GM23248 (cell line): Measurements from ENCODE around the gene DUSP1. TPM values are rescaled to one million over a fixed set of nuclear protein-coding genes. Genes with fewer than 3 reads are reported as not detected.

Experiments used
- DNase-seq: peaks from one replicate; pipeline ENCODE4 v3.0.0-alpha.2; 2015
- H2AFZ ChIP-seq: fragments of 200-600 bp; sonication (generic); 2 replicates; pipeline ENCODE4 v1.6.1; 2016; ENCODE audit warnings: antibody characterized with exemption
- H3F3A ChIP-seq: fragments of 200-600 bp; sonication (generic); 2 replicates; pipeline ENCODE4 v1.6.1; 2016; ENCODE audit warnings: mild to moderate bottlenecking, antibody characterized with exemption, mixed run types; ENCODE audit not compliant: insufficient read depth
- H3K27ac ChIP-seq: fragments of 200-600 bp; sonication (generic); 2 replicates; pipeline ENCODE4 v1.5.1; 2016; ENCODE audit warnings: mild to moderate bottlenecking
- H3K27me3 ChIP-seq: fragments of 200-600 bp; sonication (generic); replicated peaks from 2 replicates; pipeline ENCODE4 v1.6.1; 2016; ENCODE audit warnings: mild to moderate bottlenecking; ENCODE audit not compliant: insufficient read depth
- H3K36me3 ChIP-seq: fragments of 200-600 bp; sonication (generic); 2 replicates; pipeline ENCODE4 v1.6.1; 2016; ENCODE audit warnings: low read depth, mild to moderate bottlenecking
- H3K4me1 ChIP-seq: fragments of 200-600 bp; sonication (generic); 2 replicates; pipeline ENCODE4 v1.6.1; 2016; ENCODE audit warnings: mild to moderate bottlenecking; ENCODE audit not compliant: insufficient read depth
- H3K4me2 ChIP-seq: fragments of 200-600 bp; sonication (generic); one replicate; pipeline ENCODE4 v1.6.1; 2016; ENCODE audit warnings: mild to moderate bottlenecking; ENCODE audit not compliant: unreplicated experiment
- H3K4me3 ChIP-seq: fragments of 200-600 bp; sonication (generic); 2 replicates; pipeline ENCODE4 v1.5.1; 2016; ENCODE audit warnings: mild to moderate bottlenecking
- H3K79me2 ChIP-seq: fragments of 200-600 bp; sonication (generic); 2 replicates; pipeline ENCODE4 v1.6.1; 2016; ENCODE audit warnings: mild to moderate bottlenecking; ENCODE audit not compliant: insufficient read depth
- H3K9ac ChIP-seq: fragments of 200-600 bp; sonication (generic); 2 replicates; pipeline ENCODE4 v1.6.1; 2016; ENCODE audit warnings: mild to moderate bottlenecking
- H3K9me2 ChIP-seq: fragments of 200-600 bp; sonication (generic); 2 replicates; pipeline ENCODE4 v1.6.1; 2016; ENCODE audit warnings: mixed run types, mild to moderate bottlenecking, moderate library complexity; ENCODE audit not compliant: insufficient read depth
- H3K9me3 ChIP-seq: fragments of 200-600 bp; sonication (generic); one replicate; pipeline ENCODE4 v1.6.1; 2017; ENCODE audit warnings: low read depth
- H4K20me1 ChIP-seq: fragments of 200-600 bp; sonication (generic); 2 replicates; pipeline ENCODE4 v1.6.0; 2016; ENCODE audit not compliant: insufficient read depth
- EZH2 ChIP-seq: fragments of 200-600 bp; sonication (generic); IDR thresholded peaks from 2 replicates; pipeline ENCODE4 v1.6.1; 2018; ENCODE audit warnings: antibody characterized with exemption, mild to moderate bottlenecking; ENCODE audit not compliant: insufficient read depth, poor library complexity, severe bottlenecking
- EZH2phosphoT487 ChIP-seq: fragments of 200-600 bp; sonication (generic); IDR thresholded peaks from 2 replicates; pipeline ENCODE4 v1.6.1; 2018; ENCODE audit warnings: antibody characterized with exemption, moderate library complexity, mild to moderate bottlenecking, low read depth; ENCODE audit not compliant: insufficient read depth
- WGBS, 2 experiments: methylation state at CpG; one replicate each; pipeline ENCODE4 v1.1.6; 2015 to 2017; ENCODE audit warnings: low lambda C conversion rate in 2 of 2, low coverage in 1 of 2; ENCODE audit errors: missing lambda C conversion rate in 2 of 2; 5-methylcytosine and 5-hydroxymethylcytosine counted together
- in situ Hi-C: fragments of 300-500 bp; cut with MboI; formaldehyde crosslinking; loops from 2 replicates; pipeline ENCODE4 v1.15.0; 2020
- polyA plus RNA-seq: library from polyadenylated mRNA; unstranded; fragments of >200 nt; fragmentation: Nextera tagmentation; extraction: Ambion mirVana; gene quantifications from 2 replicates; pipeline ENCODE4 v1.2.1, GENCODE V29; 2016
- total RNA-seq: library from RNA; depleted of rRNA; stranded (reverse); fragments of >200 nt; shearing (Covaris generic); gene quantifications from 2 replicates; pipeline ENCODE4 v1.2.3, GENCODE V29; 2014

DUSP1 gene
- total and polyA plus RNA-seq, 2 experiments from 2014 or later, result 264 to 443 TPM

GRCh38 chr5:172795318-172795977 lies 24.5 kb upstream of the DUSP1 start:
- Histone ChIP-seq H3K9me3 (no peaks in the 10 kb centered on the region), H3K9ac (peak overlapping the region; percentile 69), H3K4me2 (peak overlapping the region; percentile 60), H3K36me3 (no peaks in the 10 kb centered on the region), H3K9me2 (no peaks in the 10 kb centered on the region), H2AFZ (no peak overlapping the region), H3F3A (peaks cover 58% of the 10 kb centered on the region), H4K20me1 (no peaks in the 10 kb centered on the region), H3K27ac (peak overlapping the region; percentile 82), H3K27me3 (no peaks in the 10 kb centered on the region), H3K79me2 (peaks cover 17% of the 10 kb centered on the region; the same call in 1 of the 2 replicates), H3K4me1 (peaks cover 60% of the 10 kb centered on the region), H3K4me3 (peak overlapping the region; percentile 30; the same call in 1 of the 2 replicates)
- TF ChIP-seq EZH2phosphoT487 (no peak), EZH2 (no peak)
- DNase-seq, result peak; percentile 97
- in situ Hi-C loops, result no loop called here
- WGBS, 2 experiments, result 2 to 5% methylated on average over 13 of the region's 13 CpGs

- in situ Hi-C loops, result no loop called here
- peak overlapping the region; percentile 29; the same call in 1 of the 2 replicates for H2AFZ ChIP-seq
- H3K4me2 ChIP-seq, result peak overlapping the region; percentile 40
These were observed 22.8 kb upstream of the DUSP1 start for GRCh38 chr5:172793577-172794488.

GRCh38 chr5:172792701-172793570 lies 21.9 kb upstream of the DUSP1 start:
- Histone ChIP-seq H3K36me3 (no peaks in the 10 kb centered on the region), H3K4me2 (no peak overlapping the region), H3K27ac (no peak overlapping the region), H3K27me3 (no peaks in the 10 kb centered on the region), H2AFZ (no peak overlapping the region), H3K4me1 (peaks cover 53% of the 10 kb centered on the region), H3K9me2 (no peaks in the 10 kb centered on the region), H3F3A (peaks cover 39% of the 10 kb centered on the region), H3K9me3 (no peaks in the 10 kb centered on the region), H3K4me3 (no peak overlapping the region), H3K9ac (no peak overlapping the region), H4K20me1 (no peaks in the 10 kb centered on the region), H3K79me2 (peaks cover 8% of the 10 kb centered on the region; the same call in 1 of the 2 replicates)
- no peak for DNase-seq
- TF ChIP-seq EZH2phosphoT487 (no peak), EZH2 (no peak)
- in situ Hi-C loops, result no loop called here
- WGBS, 2 experiments, result 90% methylated on average over 13 of the region's 13 CpGs

More at GRCh38 chr5:172793577-172794488, 22.8 kb upstream of the DUSP1 start:
- Histone ChIP-seq H3K4me3 (no peak overlapping the region), H3K9ac (peak overlapping the region; percentile 69), H3K79me2 (peaks cover 9% of the 10 kb centered on the region; the same call in 1 of the 2 replicates), H3K9me2 (no peaks in the 10 kb centered on the region), H3K27ac (peak overlapping the region; percentile 82), H3K36me3 (no peaks in the 10 kb centered on the region), H3K9me3 (no peaks in the 10 kb centered on the region), H3K4me1 (peaks cover 59% of the 10 kb centered on the region), H3F3A (peaks cover 45% of the 10 kb centered on the region), H3K27me3 (no peaks in the 10 kb centered on the region), H4K20me1 (no peaks in the 10 kb centered on the region)
- WGBS, 2 experiments, result 79 to 80% methylated on average over 17 of the region's 17 CpGs
- TF ChIP-seq EZH2phosphoT487 (no peak), EZH2 (no peak)
- peak; percentile 70 for DNase-seq
